H1 (cell line): Measurements from ENCODE around the gene ADGRA3. TPM values are rescaled to one million over a fixed set of nuclear protein-coding genes. Genes with fewer than 3 reads are reported as not detected.

Experiments
- CTCF ChIA-PET: fragments of 300-600 bp; sonication (Branson Sonifier 250); formaldehyde crosslinking; loops from one replicate; lab custom pipeline; 2021; ENCODE audit not compliant: partially characterized antibody; lab: Charles Lee
- POLR2A ChIA-PET: fragments of 300-600 bp; sonication (Branson Sonifier 250); formaldehyde crosslinking; loops from one replicate; lab custom pipeline; 2021; ENCODE audit warnings: inconsistent platforms; ENCODE audit not compliant: partially characterized antibody; lab: Charles Lee
- DNase-seq, 2 experiments: peaks; one replicate each; pipeline versions ENCODE4 v3.0.0 to v3.0.0-alpha.2; 2010 to 2022; ENCODE audit warnings: low spot score in 2 of 2, low read depth in 1 of 2, mixed read lengths in 1 of 2
- FAIRE-seq: peaks from 2 replicates; lab custom pipeline; 2011; peaks lifted over from hg19 to GRCh38; lab: Jason Lieb, UNC
- H2AFZ ChIP-seq: 2 replicates; pipeline ENCODE4 v1.8.1; 2012; ENCODE audit warnings: low read length, inconsistent platforms
- H2AK5ac ChIP-seq: 2 replicates; pipeline ENCODE4 v1.6.1; 2013; ENCODE audit warnings: low read depth, low read length
- H2BK120ac ChIP-seq: replicated peaks from 2 replicates; pipeline ENCODE3; 2013; ENCODE audit warnings: low read depth, low read length, inconsistent platforms
- H2BK12ac ChIP-seq: 2 replicates; pipeline ENCODE4 v1.6.1; 2013; ENCODE audit warnings: low read depth, low read length
- H2BK15ac ChIP-seq: 2 replicates; pipeline ENCODE4 v1.6.1; 2013; ENCODE audit warnings: low read length
- H2BK20ac ChIP-seq: 2 replicates; pipeline ENCODE4 v1.6.1; 2013; ENCODE audit warnings: low read length
- H2BK5ac ChIP-seq: 2 replicates; pipeline ENCODE4 v1.6.1; 2013; ENCODE audit warnings: low read depth, low read length
- H3K14ac ChIP-seq: 2 replicates; pipeline ENCODE4 v1.6.1; 2013; ENCODE audit warnings: inconsistent platforms; ENCODE audit not compliant: insufficient read length
- H3K18ac ChIP-seq: 2 replicates; pipeline ENCODE4 v1.6.1; 2013; ENCODE audit warnings: low read length; ENCODE audit errors: extremely low read depth
- H3K23ac ChIP-seq: 2 replicates; pipeline ENCODE4 v1.6.1; 2013; ENCODE audit warnings: inconsistent platforms; ENCODE audit not compliant: insufficient read length
- H3K23me2 ChIP-seq: 2 replicates; pipeline ENCODE4 v1.6.1; 2013; ENCODE audit warnings: low read depth, low read length
- H3K27ac ChIP-seq: 2 replicates; pipeline ENCODE4 v1.6.1; 2011; ENCODE audit warnings: low read depth, low read length, inconsistent platforms
- H3K27me3 ChIP-seq, 4 experiments: replicated peaks in 1 of 4; 1 replicate in 1 of 4; 2 replicates in 3 of 4; pipeline versions ENCODE4 v1.6.1 to v1.8.1; 2011 to 2013; ENCODE audit warnings: low read length in 3 of 4, mild to moderate bottlenecking in 3 of 4, inconsistent platforms in 2 of 4, mixed read lengths in 2 of 4, moderate library complexity in 1 of 4; ENCODE audit not compliant: control insufficient read depth in 3 of 4, insufficient read depth in 3 of 4; ENCODE audit errors: extremely low read depth in 1 of 4
- H3K36me3 ChIP-seq, 4 experiments: 2 replicates each; pipeline versions ENCODE4 v1.6.1 to v1.8.1; 2011 to 2013; ENCODE audit warnings: mild to moderate bottlenecking in 4 of 4, low read length in 3 of 4, moderate library complexity in 2 of 4, control low read depth in 1 of 4, inconsistent platforms in 1 of 4; ENCODE audit not compliant: insufficient read depth in 4 of 4, control insufficient read depth in 2 of 4
- H3K4ac ChIP-seq: replicated peaks from 2 replicates; pipeline ENCODE3; 2013; ENCODE audit warnings: low read length, low read depth, mixed read lengths, inconsistent platforms; ENCODE audit not compliant: insufficient read length
- H3K4me1 ChIP-seq, 4 experiments: replicated peaks in 1 of 4; 1 replicate in 1 of 4; 2 replicates in 3 of 4; pipeline versions ENCODE4 v1.6.1 to v1.8.1; 2011 to 2013; ENCODE audit warnings: low read length in 3 of 4, inconsistent platforms in 2 of 4, mixed read lengths in 1 of 4; ENCODE audit not compliant: insufficient read depth in 4 of 4, control insufficient read depth in 3 of 4
- H3K4me2 ChIP-seq, 2 experiments: 2 replicates each; pipeline versions ENCODE4 v1.6.1 to v1.8.1; 2011 to 2013; ENCODE audit warnings: low read depth in 2 of 2, low read length in 2 of 2, control low read depth in 1 of 2, inconsistent platforms in 1 of 2, mild to moderate bottlenecking in 1 of 2; ENCODE audit not compliant: insufficient read depth in 1 of 2
- H3K4me3 ChIP-seq, 4 experiments: fragments of 200-600, 300-600 bp in 1 of 4; sonication (generic), shearing (Covaris generic), sonication (Bioruptor Twin) in 1 of 4; 2 replicates each; pipeline versions ENCODE4 v1.5.1 to v1.8.1; 2011 to 2016; ENCODE audit warnings: low read length in 4 of 4, low read depth in 3 of 4, control low read depth in 2 of 4, inconsistent platforms in 2 of 4, mild to moderate bottlenecking in 2 of 4, mixed read lengths in 1 of 4, moderate library complexity in 1 of 4; ENCODE audit not compliant: insufficient read depth in 2 of 4; ENCODE audit errors: extremely low read depth in 1 of 4
- H3K56ac ChIP-seq: replicated peaks from 2 replicates; pipeline ENCODE3; 2013; ENCODE audit warnings: low read depth, mild to moderate bottlenecking, mixed read lengths, low read length, inconsistent platforms; ENCODE audit not compliant: insufficient read length
- H3K79me1 ChIP-seq: 2 replicates; pipeline ENCODE4 v1.6.1; 2013; ENCODE audit warnings: low read depth, low read length, control low read depth
- H3K79me2 ChIP-seq, 2 experiments: 2 replicates each; pipeline versions ENCODE4 v1.6.1 to v1.8.1; 2012 to 2013; ENCODE audit warnings: low read length in 2 of 2, mild to moderate bottlenecking in 2 of 2, inconsistent platforms in 1 of 2; ENCODE audit not compliant: insufficient read depth in 2 of 2, control insufficient read depth in 1 of 2
- H3K9ac ChIP-seq, 4 experiments: replicated peaks in 1 of 4; 1 replicate in 1 of 4; 2 replicates in 3 of 4; pipeline versions ENCODE4 v1.6.1 to v1.8.1; 2011 to 2013; ENCODE audit warnings: low read depth in 3 of 4, low read length in 3 of 4, control low read depth in 2 of 4, mild to moderate bottlenecking in 2 of 4, moderate library complexity in 2 of 4, inconsistent platforms in 1 of 4; ENCODE audit errors: extremely low read depth in 1 of 4
- H3K9me3 ChIP-seq, 2 experiments: 2 replicates each; pipeline versions ENCODE4 v1.6.1 to v1.8.1; 2012 to 2013; ENCODE audit warnings: mild to moderate bottlenecking in 2 of 2, moderate library complexity in 2 of 2, control low read depth in 1 of 2, inconsistent platforms in 1 of 2, low read depth in 1 of 2, low read length in 1 of 2, mixed read lengths in 1 of 2; ENCODE audit not compliant: insufficient read depth in 2 of 2
- H4K20me1 ChIP-seq, 2 experiments: replicated peaks in 1 of 2; 2 replicates each; pipeline versions ENCODE3 to v1.8.1; 2011 to 2013; ENCODE audit warnings: inconsistent platforms in 2 of 2, low read length in 2 of 2, mild to moderate bottlenecking in 1 of 2; ENCODE audit not compliant: insufficient read depth in 2 of 2, control insufficient read depth in 1 of 2
- H4K5ac ChIP-seq: 2 replicates; pipeline ENCODE4 v1.6.1; 2013; ENCODE audit warnings: low read length, low read depth, mixed read lengths, inconsistent platforms; ENCODE audit not compliant: insufficient read length
- H4K8ac ChIP-seq: 2 replicates; pipeline ENCODE4 v1.8.0; 2013; ENCODE audit warnings: mild to moderate bottlenecking, moderate library complexity, low read length, inconsistent platforms; ENCODE audit not compliant: insufficient read depth; ENCODE audit errors: extremely low read depth
- H4K91ac ChIP-seq: replicated peaks from 2 replicates; pipeline ENCODE3; 2013; ENCODE audit warnings: low read length, mixed read lengths, inconsistent platforms; ENCODE audit not compliant: insufficient read length
- EZH2 ChIP-seq: fragments of 200-600 bp; sonication (generic); IDR thresholded peaks from 2 replicates; pipeline ENCODE4 v1.7.1; 2012; ENCODE audit warnings: low read depth, mild to moderate bottlenecking, moderate library complexity, low read length, inconsistent platforms; ENCODE audit not compliant: severe bottlenecking
- JUN ChIP-seq: IDR thresholded peaks from 2 replicates; pipeline ENCODE4 v1.6.1; 2011; ENCODE audit warnings: low read depth, mild to moderate bottlenecking, improper control_type of control experiment, low read length
- JUND ChIP-seq: IDR thresholded peaks from 2 replicates; pipeline ENCODE4 v1.6.1; 2011; ENCODE audit warnings: mild to moderate bottlenecking, improper control_type of control experiment, low read length
- TAF1 ChIP-seq: IDR thresholded peaks from 2 replicates; pipeline ENCODE4 v1.6.1; 2011; ENCODE audit warnings: mild to moderate bottlenecking, low read depth, low read length
- WGBS, 2 experiments: shearing (Covaris generic) in 1 of 2; methylation state at CpG; one replicate each; pipeline versions ENCODE4 v1.1.6 to v1.1.7; 2013 to 2015; ENCODE audit warnings: low lambda C conversion rate in 2 of 2, mixed read lengths in 2 of 2, inconsistent platforms in 1 of 2, low coverage in 1 of 2, missing lambda C conversion rate in 1 of 2; ENCODE audit not compliant: insufficient replicate concordance in 2 of 2, insufficient coverage in 1 of 2, insufficient read length in 1 of 2; ENCODE audit errors: extremely low coverage in 1 of 2, missing lambda C conversion rate in 1 of 2; 5-methylcytosine and 5-hydroxymethylcytosine counted together
- polyA plus RNA-seq, 7 experiments: library from polyadenylated mRNA; depleted of rRNA in 3 of 7; stranded (reverse) in 5 of 7; unstranded in 2 of 7; fragments of >200 nt in 5 of 7; fragments of 200-250 nt in 2 of 7; gene quantifications; 1 replicate in 5 of 7; 2 replicates in 1 of 7; 4 replicates in 1 of 7; pipeline versions ENCODE4 v1.2.1 to v1.2.3, GENCODE V29; 2011 to 2013; ENCODE audit warnings: missing spikeins in 2 of 7, mixed read lengths in 2 of 7
- total RNA-seq: library from RNA; stranded (reverse); fragmentation: NEBNext Ultra II Directional; extraction: Animal tissue kit (Norgen Biotek cat#: 25700); gene quantifications from 2 replicates; pipeline ENCODE4 v1.2.1, GENCODE V29; 2021

Gene ADGRA3
- total and polyA plus RNA-seq, 2 of the 8 experiments (the other 6 are each of a cell fraction or from before 2014, with no cell fraction given) = 31.5 to 63.0 TPM

GRCh38 chr4:22457348-22457747, 58.5 kb downstream of the ADGRA3 start:
- Histone ChIP-seq H2BK120ac (no peak overlapping the region), H3K27me3 (no peaks in the 10 kb centered on the region), H2BK15ac (no peak overlapping the region), H3K56ac (no peak overlapping the region), H3K18ac (no peak overlapping the region), H3K36me3 (peaks cover 0 to 14% (median 3%) of the 10 kb centered on the region in 4 experiments; a peak in 2 of 8 replicates), H4K8ac (no peak overlapping the region), H4K5ac (no peak overlapping the region), H4K20me1 (peaks cover 0 to 1% of the 10 kb centered on the region in 2 experiments), H2BK12ac (no peak overlapping the region), H2BK20ac (no peak overlapping the region), H3K4ac (no peak overlapping the region), H2BK5ac (no peak overlapping the region), H3K4me1 (peaks cover 0 to 10% (median 3%) of the 10 kb centered on the region in 4 experiments; a peak in 3 of 7 replicates), H3K79me2 (0 out of 4 replicates have a peak, but pooled peaks cover 0 to 6% of the 10 kb centered on the region in 2 experiments), H3K4me3 (no peak overlapping the region), H3K9ac (no peak overlapping the region), H3K14ac (no peak overlapping the region), H3K79me1 (no peaks in the 10 kb centered on the region), H4K91ac (no peak overlapping the region), H3K9me3 (no peaks in the 10 kb centered on the region), H3K27ac (no peak overlapping the region), H3K4me2 (no peak overlapping the region), H2AK5ac (no peak overlapping the region), H2AFZ (no peak overlapping the region), H3K23me2 (no peaks in the 10 kb centered on the region; the same call in 1 of the 2 replicates), H3K23ac (no peak overlapping the region)
- WGBS, 2 experiments = 93% methylated on average over 3 of the region's 3 CpGs; no CpG with 5 or more reads in 1 of the 2 experiments
- TF ChIP-seq JUN (no peak), TAF1 (no peak), JUND (no peak), EZH2 (no peak)
- POLR2A ChIA-PET = no interaction called here
- no peak for FAIRE-seq
- DNase-seq = no peak
- CTCF ChIA-PET = interaction anchor here (0.6 to 1.0 kb wide), 2 partner anchors 13 to 71 kb away, joined by 3 read pairs; no protein-coding TSS in a partner anchor
